PC-9 (cell line): ENCODE data around the gene TRPV5. TPM values are rescaled to one million over a fixed set of nuclear protein-coding genes. Genes with fewer than 3 reads are reported as not detected.

Experiments
- BruUV-seq: library from RNA; stranded (reverse); fragments of 400-500 nt; replicated peaks from 2 replicates; lab custom pipeline; 2021; lab: Mats Ljungman, UMichigan
- CTCF ChIA-PET: fragments of 300-600 bp; sonication (Branson Sonifier 250); formaldehyde crosslinking; loops from one replicate; lab custom pipeline; 2022; ENCODE audit warnings: antibody characterized with exemption; lab: Charles Lee
- POLR2A ChIA-PET: fragments of 300-600 bp; sonication (Branson Sonifier 250); formaldehyde crosslinking; loops from one replicate; lab custom pipeline; 2022; ENCODE audit warnings: antibody characterized with exemption; ENCODE audit not compliant: unreplicated experiment; lab: Charles Lee
- DNase-seq, 2 experiments: peaks; one replicate each; pipeline versions ENCODE4 v3.0.0 to v3.0.0-alpha.2; 2015 to 2022; ENCODE audit warnings: mixed read lengths in 1 of 2
- H2AFZ ChIP-seq: fragments of 200-600 bp; sonication (generic); 2 replicates; pipeline ENCODE4 v1.8.1; 2017; ENCODE audit warnings: antibody characterized with exemption
- H3F3A ChIP-seq: fragments of 200-600 bp; sonication (generic); 2 replicates; pipeline ENCODE4 v1.8.1; 2017; ENCODE audit warnings: antibody characterized with exemption, mild to moderate bottlenecking, low read depth; ENCODE audit not compliant: insufficient read depth
- H3K27ac ChIP-seq: fragments of 200-600 bp; sonication (generic); 2 replicates; pipeline ENCODE4 v1.6.1; 2016; ENCODE audit warnings: mixed run types
- H3K27me3 ChIP-seq: fragments of 200-600 bp; sonication (generic); 2 replicates; pipeline ENCODE4 v1.6.1; 2016; ENCODE audit warnings: low read depth, mixed run types; ENCODE audit not compliant: insufficient read depth
- H3K36me3 ChIP-seq: fragments of 200-600 bp; sonication (generic); 2 replicates; pipeline ENCODE4 v1.6.1; 2016; ENCODE audit warnings: low read depth, mixed run types
- H3K4me1 ChIP-seq: fragments of 200-600 bp; sonication (generic); replicated peaks from 2 replicates; pipeline ENCODE4 v1.6.1; 2016; ENCODE audit warnings: mixed run types; ENCODE audit not compliant: insufficient read depth
- H3K4me2 ChIP-seq: fragments of 200-600 bp; sonication (generic); 2 replicates; pipeline ENCODE4 v1.6.1; 2017; ENCODE audit warnings: mixed run types
- H3K4me3 ChIP-seq: fragments of 200-600 bp; sonication (generic); 2 replicates; pipeline ENCODE4 v1.6.1; 2016; ENCODE audit warnings: mixed run types
- H3K79me2 ChIP-seq: fragments of 200-600 bp; sonication (generic); 2 replicates; pipeline ENCODE4 v1.6.1; 2017; ENCODE audit warnings: low read depth, mixed run types
- H3K9me2 ChIP-seq: fragments of 200-600 bp; sonication (generic); 2 replicates; pipeline ENCODE4 v1.8.1; 2017; ENCODE audit warnings: mild to moderate bottlenecking; ENCODE audit not compliant: insufficient read depth
- H3K9me3 ChIP-seq: fragments of 200-600 bp; sonication (generic); 2 replicates; pipeline ENCODE4 v1.8.1; 2016; ENCODE audit warnings: low read depth; ENCODE audit not compliant: insufficient read depth
- H4K20me1 ChIP-seq: fragments of 200-600 bp; sonication (generic); 2 replicates; pipeline ENCODE4 v1.8.1; 2017; ENCODE audit not compliant: insufficient read depth
- EZH2 ChIP-seq: fragments of 200-600 bp; sonication (generic); IDR thresholded peaks from 2 replicates; pipeline ENCODE4 v1.8.0; 2017; ENCODE audit warnings: antibody characterized with exemption, low read depth
- intact Hi-C: fragments of 100-400 bp; cut with micrococcal nuclease; formaldehyde crosslinking; loops from one replicate; pipeline ENCODE4 v1.10.0; 2022; ENCODE audit not compliant: unreplicated experiment
- total RNA-seq: library from RNA; stranded (reverse); gene quantifications from 2 replicates; pipeline ENCODE4 v1.2.3, GENCODE V29; 2021
- TF ChIP-seq, protein P1 (sequence below): fragments of 200-600 bp; sonication (generic); conservative IDR thresholded peaks from 2 replicates; pipeline ENCODE4 v1.6.1; 2017; ENCODE audit warnings: mixed run types, antibody characterized with exemption, mild to moderate bottlenecking, moderate library complexity

The TRPV5 gene
- total RNA-seq, 1 experiment from 2014 or later, result not detected

DNA sequence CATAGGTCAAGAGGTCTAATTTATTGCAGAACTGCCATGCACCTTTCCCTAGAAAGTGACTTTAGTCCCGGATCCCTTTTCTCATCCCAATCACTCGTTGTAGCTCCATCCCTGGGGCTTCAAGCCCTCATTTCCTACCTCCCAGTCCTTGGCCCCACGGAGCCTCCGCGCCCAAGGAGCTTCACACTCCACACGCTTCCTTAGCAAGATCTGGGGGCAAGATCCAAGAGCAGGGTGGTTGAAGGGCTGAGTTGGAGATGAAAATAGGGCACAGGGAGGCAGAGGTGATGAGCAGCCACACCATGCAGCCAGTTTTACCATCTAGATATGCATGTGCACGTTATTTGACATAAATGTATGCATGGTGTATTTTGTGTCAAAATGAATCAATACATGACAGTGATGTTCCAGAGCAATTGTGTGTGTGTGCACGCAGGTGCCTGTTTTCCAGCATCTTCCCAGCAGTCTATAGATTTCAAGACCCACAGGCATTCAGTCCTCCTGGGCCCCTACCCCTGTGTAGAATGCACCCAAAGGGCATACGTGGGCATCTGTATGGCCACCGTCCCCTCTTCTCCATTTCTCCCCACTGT, 42.0 kb downstream of the TRPV5 start:
- H4K20me1 ChIP-seq, result no peaks in the 10 kb centered on the region
- no peaks in the 10 kb centered on the region for H3K79me2 ChIP-seq
- POLR2A ChIA-PET, result no interaction called here
- H3K4me1 ChIP-seq, result peaks cover 27% of the 10 kb centered on the region
- no peak overlapping the region for H3K4me2 ChIP-seq
- H3K9me2 ChIP-seq, result no peaks in the 10 kb centered on the region
- H3F3A ChIP-seq, result no peaks in the 10 kb centered on the region; the same call in 1 of the 2 replicates
- intact Hi-C loops, result no loop called here
- BruUV-seq, result no TSS peak
- no peaks in the 10 kb centered on the region for H3K27me3 ChIP-seq
- TF ChIP-seq, protein P1, sequence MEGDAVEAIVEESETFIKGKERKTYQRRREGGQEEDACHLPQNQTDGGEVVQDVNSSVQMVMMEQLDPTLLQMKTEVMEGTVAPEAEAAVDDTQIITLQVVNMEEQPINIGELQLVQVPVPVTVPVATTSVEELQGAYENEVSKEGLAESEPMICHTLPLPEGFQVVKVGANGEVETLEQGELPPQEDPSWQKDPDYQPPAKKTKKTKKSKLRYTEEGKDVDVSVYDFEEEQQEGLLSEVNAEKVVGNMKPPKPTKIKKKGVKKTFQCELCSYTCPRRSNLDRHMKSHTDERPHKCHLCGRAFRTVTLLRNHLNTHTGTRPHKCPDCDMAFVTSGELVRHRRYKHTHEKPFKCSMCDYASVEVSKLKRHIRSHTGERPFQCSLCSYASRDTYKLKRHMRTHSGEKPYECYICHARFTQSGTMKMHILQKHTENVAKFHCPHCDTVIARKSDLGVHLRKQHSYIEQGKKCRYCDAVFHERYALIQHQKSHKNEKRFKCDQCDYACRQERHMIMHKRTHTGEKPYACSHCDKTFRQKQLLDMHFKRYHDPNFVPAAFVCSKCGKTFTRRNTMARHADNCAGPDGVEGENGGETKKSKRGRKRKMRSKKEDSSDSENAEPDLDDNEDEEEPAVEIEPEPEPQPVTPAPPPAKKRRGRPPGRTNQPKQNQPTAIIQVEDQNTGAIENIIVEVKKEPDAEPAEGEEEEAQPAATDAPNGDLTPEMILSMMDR, result no peak
- no peak for TF ChIP-seq EZH2
- H3K4me3 ChIP-seq, result no peak overlapping the region
- no peak overlapping the region for H3K27ac ChIP-seq
- H3K36me3 ChIP-seq, result no peaks in the 10 kb centered on the region
- CTCF ChIA-PET, result no interaction called here
- DNase-seq, result no peak
- H2AFZ ChIP-seq, result no peak overlapping the region
- H3K9me3 ChIP-seq, result no peaks in the 10 kb centered on the region

DNA sequence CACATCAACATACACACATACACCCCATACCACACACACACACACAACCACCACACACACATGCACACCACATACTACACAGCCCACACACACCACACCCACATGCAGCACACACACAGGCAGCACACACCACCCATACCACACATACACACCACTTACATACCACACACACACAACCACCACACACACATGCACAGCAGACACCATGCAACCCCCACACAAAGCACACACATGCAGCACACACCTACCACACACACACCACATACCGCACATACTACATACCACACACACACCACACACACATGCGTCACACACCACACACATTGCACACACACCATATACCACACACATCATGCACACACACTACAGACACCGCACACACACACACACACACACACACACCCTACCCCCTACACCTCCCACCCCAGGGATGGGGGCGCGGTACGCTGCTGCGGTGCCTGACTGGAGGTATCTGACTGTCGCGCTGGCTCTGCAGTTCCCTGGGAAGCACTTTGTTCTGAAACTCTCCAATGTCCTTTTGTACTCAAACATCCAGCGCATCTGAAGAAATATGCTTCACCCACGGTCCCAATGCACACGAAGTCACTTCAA, 42.6 kb downstream of the TRPV5 start:
- H3K9me2 ChIP-seq, result no peaks in the 10 kb centered on the region
- H3F3A ChIP-seq, result no peaks in the 10 kb centered on the region; the same call in 1 of the 2 replicates
- no peaks in the 10 kb centered on the region for H4K20me1 ChIP-seq
- H3K27ac ChIP-seq, result no peak overlapping the region
- H3K36me3 ChIP-seq, result no peaks in the 10 kb centered on the region
- H3K4me3 ChIP-seq, result no peak overlapping the region
- intact Hi-C loops, result no loop called here
- H3K9me3 ChIP-seq, result no peaks in the 10 kb centered on the region
- no peak for TF ChIP-seq EZH2
- TF ChIP-seq, protein P1, result no peak
- BruUV-seq, result no TSS peak
- peaks cover 33% of the 10 kb centered on the region for H3K4me1 ChIP-seq
- ChIA-PET POLR2A (no interaction called here), CTCF (no interaction called here)
- DNase-seq, result no peak
- H3K79me2 ChIP-seq, result no peaks in the 10 kb centered on the region
- H3K4me2 ChIP-seq, result no peak overlapping the region
- no peak overlapping the region for H2AFZ ChIP-seq
- no peaks in the 10 kb centered on the region for H3K27me3 ChIP-seq

DNA sequence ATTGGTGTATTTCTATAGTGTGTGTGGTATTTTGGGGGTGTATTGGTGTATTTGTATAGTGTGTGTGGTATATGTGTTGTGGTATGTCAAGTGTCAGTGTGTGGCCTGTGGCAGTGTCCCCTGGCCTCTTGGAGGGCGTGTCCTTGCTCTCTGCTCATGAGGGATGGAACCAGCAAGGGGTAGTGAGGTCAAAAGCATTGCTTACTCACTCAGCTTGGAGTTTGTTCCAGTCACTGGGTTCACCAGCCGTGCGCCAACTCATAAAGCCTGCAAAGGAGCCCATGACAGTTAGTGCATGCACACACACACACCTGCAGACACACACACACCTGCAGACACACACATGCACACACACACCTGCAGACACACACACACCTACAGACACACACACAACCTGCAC, 43.7 kb downstream of the TRPV5 start:
- ChIA-PET POLR2A (no interaction called here), CTCF (interaction anchor here (0.5 kb wide), 1 partner anchor 610 kb away, joined by 4 read pairs; no protein-coding TSS in a partner anchor)
- Histone ChIP-seq H3K27me3 (no peaks in the 10 kb centered on the region), H3K9me3 (no peaks in the 10 kb centered on the region), H4K20me1 (no peaks in the 10 kb centered on the region), H3K9me2 (no peaks in the 10 kb centered on the region), H3F3A (no peaks in the 10 kb centered on the region; the same call in 1 of the 2 replicates), H3K79me2 (no peaks in the 10 kb centered on the region), H3K27ac (no peak overlapping the region), H2AFZ (no peak overlapping the region), H3K4me2 (no peak overlapping the region), H3K4me3 (no peak overlapping the region), H3K36me3 (no peaks in the 10 kb centered on the region), H3K4me1 (peaks cover 40% of the 10 kb centered on the region)
- peak in 1 of 2 experiments; percentile 66 for DNase-seq
- TF ChIP-seq EZH2, result no peak
- BruUV-seq, result no TSS peak
- intact Hi-C loops, result no loop called here
